ENCODE data around the gene KCNQ2.
A peak's percentile ranks its signal among the peaks of the same experiment; 100 is the strongest.

KCNQ2 gene

GRCh38 chr20:63501818-63502670 lies 29.6 kb upstream of the KCNQ2 start:
- DNase-seq, result peak; percentile 11

- DNase-seq, result no peak
Observed at GRCh38 chr20:63500902-63501817, 28.7 kb upstream of the KCNQ2 start.

GRCh38 chr20:63500151-63500901 lies 27.9 kb upstream of the KCNQ2 start:
- DNase-seq, result no peak

- no peak for DNase-seq
Observed at GRCh38 chr20:63499338-63499969, 27.0 kb upstream of the KCNQ2 start.

- peak; percentile 36 for DNase-seq
Observed at GRCh38 chr20:63498960-63499337, 26.5 kb upstream of the KCNQ2 start, which contains the start of gene EEF1A2. EEF1A2 (minus strand) TSS chr20:63499083; CDS start chr20:63497763, 1,320 bp downstream.

- DNase-seq, result no peak
Observed at GRCh38 chr20:63497946-63498935, 25.8 kb upstream of the KCNQ2 start.

GRCh38 chr20:63497138-63497945 lies 24.9 kb upstream of the KCNQ2 start:
- no peak for DNase-seq

- DNase-seq, result no peak
Observed at GRCh38 chr20:63496596-63497120, 24.2 kb upstream of the KCNQ2 start.

GRCh38 chr20:63495741-63496595 lies 23.5 kb upstream of the KCNQ2 start:
- DNase-seq, result peak; percentile 29

GRCh38 chr20:63495167-63495720 lies 22.8 kb upstream of the KCNQ2 start:
- no peak for DNase-seq

GRCh38 chr20:63494420-63495166 lies 22.1 kb upstream of the KCNQ2 start:
- no peak for DNase-seq

GRCh38 chr20:63494084-63494419 lies 21.6 kb upstream of the KCNQ2 start:
- DNase-seq, result no peak

GRCh38 chr20:63493563-63494020 lies 21.1 kb upstream of the KCNQ2 start:
- no peak for DNase-seq

GRCh38 chr20:63492982-63493381 lies 20.5 kb upstream of the KCNQ2 start:
- no peak for DNase-seq

GRCh38 chr20:63492518-63492917 lies 20.1 kb upstream of the KCNQ2 start:
- DNase-seq, result no peak

GRCh38 chr20:63491635-63492230 lies 19.3 kb upstream of the KCNQ2 start:
- no peak for DNase-seq

- no peak for DNase-seq
Observed at GRCh38 chr20:63491078-63491477, 18.6 kb upstream of the KCNQ2 start.

- DNase-seq, result no peak
Observed at GRCh38 chr20:63490416-63490815, 18.0 kb upstream of the KCNQ2 start.

Data from MV-4-11 (cell line).